NT2/D1 (cell line): Measurements from ENCODE around the gene BDH2.

Experiments used
- SUZ12 ChIP-seq: IDR thresholded peaks from 2 replicates; pipeline ENCODE4 v1.6.1; 2011; ENCODE audit not compliant: insufficient read length, insufficient read depth; ENCODE audit errors: extremely low read depth
- YY1 ChIP-seq: IDR thresholded peaks from 2 replicates; pipeline ENCODE4 v1.6.1; 2011; ENCODE audit not compliant: insufficient read length, insufficient read depth
- ZNF274 ChIP-seq: IDR thresholded peaks from 2 replicates; pipeline ENCODE4 v1.6.1; 2011; ENCODE audit warnings: mild to moderate bottlenecking, low read depth, low read length

DNA sequence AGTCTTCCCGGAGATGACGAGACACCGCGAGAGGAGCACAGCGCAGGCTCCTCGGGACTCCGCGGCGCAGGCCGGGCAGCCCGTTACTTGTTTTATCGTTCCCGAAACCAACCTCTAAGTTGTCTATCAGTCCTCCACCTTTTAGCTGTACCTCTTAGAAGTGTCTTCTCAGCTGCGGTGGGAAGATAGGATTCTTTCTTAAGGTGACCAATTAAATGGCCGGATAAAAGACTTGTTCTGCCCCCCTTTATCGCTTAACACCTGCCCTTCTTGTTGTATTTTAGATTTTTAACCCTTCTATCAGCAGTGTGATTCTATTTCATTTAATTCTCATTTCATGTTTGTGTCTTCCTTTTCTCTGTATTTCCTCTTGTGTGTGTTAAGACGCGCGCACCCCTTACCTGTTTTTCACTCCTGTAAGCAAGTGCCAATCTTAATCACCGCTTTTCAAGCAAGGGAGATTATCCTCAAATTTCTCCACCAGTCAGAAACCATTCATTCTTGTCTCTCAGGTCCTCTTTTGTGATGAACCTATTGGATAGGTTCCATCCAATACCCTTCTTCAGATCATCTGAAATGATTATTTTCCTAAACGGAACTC, 22.8 kb downstream of the BDH2 start, which contains the start of gene SLC9B2:
- no peak for TF ChIP-seq SUZ12
- no peak for TF ChIP-seq YY1
- no peak for TF ChIP-seq ZNF274
